ENCODE data around the gene NFRKB.

GRCh38 chr11:129880311-129880710, 15.1 kb downstream of the NFRKB start:
- TF ChIP-seq CTCF (IDR thresholded peaks at IDR 0.05), result no peak
- no peak for TF ChIP-seq POLR2AphosphoS5 (IDR thresholded peaks at IDR 0.05)

Data from prostate gland (tissue), 2 donors.